GM12865 (cell line): Measurements from ENCODE around the gene DENND2C.

Experiments
- DNase-seq: peaks from one replicate; pipeline ENCODE4 v3.0.0; 2010; ENCODE audit warnings: low read depth
- H3K4me3 ChIP-seq: 2 replicates; pipeline ENCODE4 v1.5.1; 2011; ENCODE audit warnings: mild to moderate bottlenecking, low read depth, low read length, control low read depth
- TF ChIP-seq, protein P1 (sequence below): IDR thresholded peaks from 2 replicates; pipeline ENCODE4 v1.5.1; 2011; ENCODE audit warnings: low read length, control low read depth, low read depth, inconsistent platforms; ENCODE audit not compliant: insufficient read depth; ENCODE audit errors: missing control alignments

The DENND2C gene

DNA sequence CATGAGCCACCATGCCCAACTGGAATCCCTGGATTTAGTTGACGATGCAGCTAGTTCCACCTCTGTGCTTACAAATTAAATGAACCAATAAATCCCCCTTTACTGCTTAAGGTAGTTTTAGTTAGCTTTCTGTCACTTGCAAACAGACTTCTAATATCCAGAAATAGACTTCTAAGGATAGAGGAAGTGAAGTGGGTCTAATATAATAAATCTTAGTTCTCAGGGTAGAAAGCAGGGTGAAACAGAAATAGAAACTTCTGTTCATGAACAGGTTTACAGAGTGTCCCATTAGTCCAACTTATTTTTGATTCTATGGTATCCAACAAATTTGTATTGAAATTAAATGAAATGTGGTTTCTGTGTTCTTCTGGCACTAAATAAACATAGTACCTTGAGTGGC is 108.5 kb downstream of the DENND2C start:
- no peak overlapping the region for H3K4me3 ChIP-seq
- TF ChIP-seq, protein P1, sequence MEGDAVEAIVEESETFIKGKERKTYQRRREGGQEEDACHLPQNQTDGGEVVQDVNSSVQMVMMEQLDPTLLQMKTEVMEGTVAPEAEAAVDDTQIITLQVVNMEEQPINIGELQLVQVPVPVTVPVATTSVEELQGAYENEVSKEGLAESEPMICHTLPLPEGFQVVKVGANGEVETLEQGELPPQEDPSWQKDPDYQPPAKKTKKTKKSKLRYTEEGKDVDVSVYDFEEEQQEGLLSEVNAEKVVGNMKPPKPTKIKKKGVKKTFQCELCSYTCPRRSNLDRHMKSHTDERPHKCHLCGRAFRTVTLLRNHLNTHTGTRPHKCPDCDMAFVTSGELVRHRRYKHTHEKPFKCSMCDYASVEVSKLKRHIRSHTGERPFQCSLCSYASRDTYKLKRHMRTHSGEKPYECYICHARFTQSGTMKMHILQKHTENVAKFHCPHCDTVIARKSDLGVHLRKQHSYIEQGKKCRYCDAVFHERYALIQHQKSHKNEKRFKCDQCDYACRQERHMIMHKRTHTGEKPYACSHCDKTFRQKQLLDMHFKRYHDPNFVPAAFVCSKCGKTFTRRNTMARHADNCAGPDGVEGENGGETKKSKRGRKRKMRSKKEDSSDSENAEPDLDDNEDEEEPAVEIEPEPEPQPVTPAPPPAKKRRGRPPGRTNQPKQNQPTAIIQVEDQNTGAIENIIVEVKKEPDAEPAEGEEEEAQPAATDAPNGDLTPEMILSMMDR, result no peak
- peak; percentile 6 for DNase-seq

DNA sequence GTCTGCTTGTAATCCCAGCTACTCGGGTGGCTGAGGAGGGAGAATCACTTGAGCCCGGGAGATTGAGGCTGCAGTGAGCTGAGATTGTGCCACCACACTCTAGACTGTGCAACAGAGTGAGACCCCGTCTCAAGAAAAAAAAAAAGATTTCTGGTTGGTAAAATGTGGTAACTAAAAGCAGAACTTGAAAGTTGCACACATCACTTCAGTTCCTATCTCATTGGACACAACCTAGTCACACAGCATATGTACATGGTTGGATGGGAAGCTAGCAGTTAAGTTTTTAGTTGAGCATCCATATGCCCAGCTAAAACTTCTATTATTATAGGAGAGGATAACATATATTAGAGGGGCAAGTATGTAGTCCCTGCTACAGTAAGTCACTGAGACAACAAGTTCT is 110.5 kb downstream of the DENND2C start:
- H3K4me3 ChIP-seq, result no peak overlapping the region
- peak; percentile 9 for DNase-seq
- TF ChIP-seq, protein P1, result no peak

DNA sequence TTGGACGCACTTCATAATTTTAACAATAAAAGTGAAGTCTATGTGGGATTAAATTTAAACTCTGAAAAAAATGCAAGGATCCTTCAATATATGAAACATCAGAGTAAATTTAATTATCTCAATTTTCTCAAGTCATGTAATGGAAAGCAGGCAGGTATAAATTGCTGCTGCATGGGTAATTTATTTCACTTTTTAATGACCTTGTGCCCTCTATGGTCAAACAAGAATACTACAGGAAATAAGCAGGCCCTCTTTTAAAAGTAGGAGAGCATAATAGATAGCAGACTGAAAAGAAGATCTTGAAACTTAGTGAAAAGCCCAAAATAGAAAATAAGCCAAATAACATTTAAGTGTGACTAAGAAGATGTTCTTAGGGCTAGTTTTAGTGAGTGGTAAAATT is 111.3 kb downstream of the DENND2C start:
- DNase-seq, result peak; percentile 36
- TF ChIP-seq, protein P1, result peak; percentile 28
- H3K4me3 ChIP-seq, result no peak overlapping the region

DNA sequence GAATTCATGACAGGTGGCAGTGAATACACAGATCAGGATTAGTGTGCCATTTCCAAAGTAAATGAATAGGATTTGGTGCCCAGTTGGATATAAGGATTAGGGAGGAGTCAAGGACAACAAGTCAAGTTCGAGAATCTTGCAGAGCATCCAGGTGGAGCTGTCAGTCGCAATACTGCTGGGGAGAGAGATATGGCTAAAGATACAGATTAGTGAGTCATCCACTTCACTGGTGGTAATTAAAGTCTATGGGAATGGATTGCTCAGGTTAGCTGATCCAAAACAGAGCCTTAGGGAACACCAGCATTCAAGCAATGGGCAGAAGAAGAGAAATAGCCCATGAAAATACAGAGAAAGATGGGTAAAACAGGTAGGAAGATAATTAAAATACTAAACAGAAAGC is 115.3 kb downstream of the DENND2C start:
- TF ChIP-seq, protein P1, result no peak
- no peak for DNase-seq
- no peak overlapping the region for H3K4me3 ChIP-seq

DNA sequence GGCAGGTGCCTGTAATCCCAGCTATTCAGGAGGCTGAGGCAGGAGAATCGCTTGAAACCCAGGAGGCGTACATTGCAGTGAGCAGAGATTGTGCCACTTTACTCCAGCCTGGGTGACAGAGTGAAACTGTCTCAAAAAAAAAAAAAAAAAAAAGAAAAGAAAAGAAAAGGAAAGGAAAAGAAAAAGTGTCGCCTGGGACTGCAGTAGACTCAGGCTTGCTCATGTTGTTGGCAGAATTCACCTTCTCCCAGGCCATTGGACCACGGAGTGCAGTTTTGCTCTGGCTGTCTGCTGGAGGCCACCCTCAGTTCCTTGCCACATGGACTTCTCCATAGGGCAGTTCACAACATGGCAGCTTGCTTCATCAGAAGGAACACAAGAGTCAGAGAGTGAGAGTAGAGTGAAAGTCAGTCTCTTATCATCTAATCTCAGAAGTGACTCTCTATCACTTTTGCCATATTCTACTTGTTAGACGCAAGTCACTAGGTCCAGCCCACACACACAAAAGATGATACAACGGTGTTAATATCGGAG is 117.7 kb downstream of the DENND2C start:
- H3K4me3 ChIP-seq, result no peak overlapping the region
- TF ChIP-seq, protein P1, result no peak
- DNase-seq, result no peak

DNA sequence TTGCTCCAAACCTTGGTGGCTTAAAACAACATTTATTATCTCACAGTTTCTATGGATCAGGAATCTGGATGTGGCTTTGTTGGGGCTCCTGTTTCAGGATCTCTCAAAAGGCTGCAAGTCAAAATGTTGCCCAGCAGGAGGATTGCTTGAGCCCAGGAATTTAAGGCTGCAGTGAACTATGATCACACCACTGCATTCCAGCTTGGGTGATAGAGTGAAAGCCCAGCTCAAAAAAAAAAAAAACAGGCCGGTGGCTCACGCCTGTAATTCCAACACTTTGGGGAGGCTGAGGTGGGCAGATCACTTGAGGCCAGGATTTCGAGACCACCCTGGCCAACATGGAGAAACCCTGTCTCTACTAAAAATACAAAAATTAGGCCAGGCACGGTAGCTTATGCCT is 118.4 kb downstream of the DENND2C start:
- no peak overlapping the region for H3K4me3 ChIP-seq
- TF ChIP-seq, protein P1, result no peak
- DNase-seq, result no peak

DNA sequence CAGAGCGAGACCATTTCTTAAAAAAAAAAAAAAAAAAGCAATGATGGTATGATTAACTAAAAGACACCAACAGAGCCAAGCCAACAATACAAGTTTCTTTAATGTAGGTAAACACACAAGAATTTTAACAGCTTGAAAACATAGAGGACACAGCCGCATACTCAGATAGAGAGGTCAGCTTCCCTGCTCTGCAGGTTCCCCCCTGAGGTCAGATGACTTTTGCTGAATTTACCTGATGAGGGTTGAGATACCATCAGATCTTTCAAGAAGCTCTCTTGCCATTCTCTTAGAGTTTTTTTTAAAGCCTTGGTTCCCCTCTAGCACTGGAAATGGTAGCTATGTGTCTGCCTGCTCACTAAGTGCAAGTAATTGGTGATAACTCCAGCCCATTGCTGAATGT is 119.5 kb downstream of the DENND2C start:
- no peak for DNase-seq
- H3K4me3 ChIP-seq, result no peak overlapping the region
- TF ChIP-seq, protein P1, result no peak
